ENCODE measurements around the gene MCM6.

MCM6 gene

GRCh38 chr2:135840601-135841000 lies 35.6 kb downstream of the MCM6 start:
- Histone ChIP-seq H3K36me3 (ENCODE audit: control insufficient read depth in 2 of 2, insufficient read depth in 2 of 2, low read length in 2 of 2) (peaks cover 9 to 11% of the 10 kb centered on the region in 2 donors), H3K4me1 (ENCODE audit: control insufficient read depth, insufficient read depth, low read length) (no peaks in the 10 kb centered on the region), H3K4me3 (ENCODE audit: low read length in 2 of 2) (no peak overlapping the region), H3K9me3 (ENCODE audit: control insufficient read depth in 2 of 2, low read length in 2 of 2) (no peaks in the 10 kb centered on the region), H3K27ac (ENCODE audit: low read length) (no peak overlapping the region), H3K27me3 (ENCODE audit: control insufficient read depth in 1 of 2, insufficient read depth in 2 of 2, low read length in 2 of 2) (no peaks in the 10 kb centered on the region), H3K9ac (ENCODE audit: low read length in 2 of 2) (no peak overlapping the region)

- Histone ChIP-seq H3K27ac (ENCODE audit: low read length) (no peak overlapping the region), H3K4me3 (ENCODE audit: low read length in 2 of 2) (no peak overlapping the region), H3K27me3 (ENCODE audit: control insufficient read depth in 1 of 2, insufficient read depth in 2 of 2, low read length in 2 of 2) (no peaks in the 10 kb centered on the region), H3K9me3 (ENCODE audit: control insufficient read depth in 2 of 2, low read length in 2 of 2) (no peaks in the 10 kb centered on the region), H3K9ac (ENCODE audit: low read length in 2 of 2) (no peak overlapping the region), H3K4me1 (ENCODE audit: control insufficient read depth, insufficient read depth, low read length) (no peaks in the 10 kb centered on the region), H3K36me3 (ENCODE audit: control insufficient read depth in 2 of 2, insufficient read depth in 2 of 2, low read length in 2 of 2) (peaks cover 5 to 6% of the 10 kb centered on the region in 2 donors)
Measured at GRCh38 chr2:135839713-135840112, 36.5 kb downstream of the MCM6 start.

DNA sequence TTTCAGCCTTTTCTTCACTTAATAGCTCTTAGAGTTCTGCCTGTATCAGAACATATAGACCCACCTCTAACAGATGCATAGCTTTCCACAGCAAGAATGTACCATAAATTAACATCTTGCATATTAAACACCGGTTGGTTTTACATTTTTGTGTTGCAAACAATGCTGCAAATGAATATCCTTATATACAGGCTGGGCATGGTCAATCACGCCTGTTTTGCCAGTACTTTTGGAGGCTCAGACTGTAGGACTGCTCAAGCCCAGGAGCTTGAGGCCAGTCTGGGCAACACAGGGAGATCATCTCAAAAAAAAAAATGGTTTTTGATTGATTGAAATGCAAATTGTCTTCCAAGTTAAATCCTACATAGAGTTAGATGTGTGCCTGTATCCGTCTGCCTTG lies 37.7 kb downstream of the MCM6 start:
- Histone ChIP-seq H3K4me3 (ENCODE audit: low read length in 2 of 2) (no peak overlapping the region), H3K27ac (ENCODE audit: low read length) (no peak overlapping the region), H3K9me3 (ENCODE audit: control insufficient read depth in 2 of 2, low read length in 2 of 2) (no peaks in the 10 kb centered on the region), H3K27me3 (ENCODE audit: control insufficient read depth in 1 of 2, insufficient read depth in 2 of 2, low read length in 2 of 2) (no peaks in the 10 kb centered on the region), H3K4me1 (ENCODE audit: control insufficient read depth, insufficient read depth, low read length) (no peaks in the 10 kb centered on the region), H3K9ac (ENCODE audit: low read length in 2 of 2) (no peak overlapping the region), H3K36me3 (ENCODE audit: control insufficient read depth in 2 of 2, insufficient read depth in 2 of 2, low read length in 2 of 2) (peaks cover 3 to 5% of the 10 kb centered on the region in 2 donors)

DNA sequence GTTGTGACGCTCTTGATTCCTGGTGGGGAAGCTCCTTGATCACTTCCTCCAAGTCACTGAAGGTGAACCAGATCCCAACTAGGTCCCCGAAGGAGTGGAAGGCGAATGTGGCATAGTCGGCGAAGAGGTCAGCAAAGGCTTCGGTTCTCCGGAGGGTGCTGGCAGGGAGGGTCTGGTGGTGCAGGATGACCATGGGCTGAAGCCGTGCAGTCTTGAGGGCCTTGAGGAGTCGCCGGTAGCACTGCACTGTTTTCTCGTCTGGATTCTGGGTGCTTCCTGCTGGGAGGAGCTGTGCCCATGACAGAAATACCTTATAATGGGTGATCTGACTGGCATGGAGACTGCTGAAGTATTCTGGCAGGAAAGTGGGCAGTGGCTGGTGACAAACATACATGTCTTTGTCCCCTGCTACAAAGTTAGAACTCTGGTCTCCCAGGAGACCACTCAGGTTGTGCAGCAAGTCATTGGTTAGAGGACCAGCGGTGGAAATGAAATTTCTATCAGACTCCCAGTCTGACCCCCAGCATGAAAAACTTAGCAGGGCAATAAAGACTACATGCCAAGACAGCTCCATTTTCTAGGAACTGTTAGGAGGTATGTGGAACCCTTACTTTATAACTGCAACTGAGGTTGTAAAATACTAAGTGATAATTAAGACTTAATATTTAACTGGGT lies 39.5 kb downstream of the MCM6 start, which contains the start of gene LCT:
TSS of gene LCT (minus strand) at position 589 of the 675 bp plus-strand sequence. CDS start at position 574, 15 bp downstream.
- Histone ChIP-seq H3K9ac (ENCODE audit: low read length in 2 of 2) (no peak within 1 kb of the TSS), H3K9me3 (ENCODE audit: control insufficient read depth in 2 of 2, low read length in 2 of 2) (no peaks in the 10 kb centered on the region), H3K27me3 (ENCODE audit: control insufficient read depth in 1 of 2, insufficient read depth in 2 of 2, low read length in 2 of 2) (no peaks in the 10 kb centered on the region), H3K36me3 (ENCODE audit: control insufficient read depth in 2 of 2, insufficient read depth in 2 of 2, low read length in 2 of 2) (no peaks in the 10 kb centered on the region), H3K4me1 (ENCODE audit: control insufficient read depth, insufficient read depth, low read length) (no peaks in the 10 kb centered on the region), H3K27ac (ENCODE audit: low read length) (no peak within 1 kb of the TSS), H3K4me3 (ENCODE audit: low read length in 2 of 2) (no peak within 1 kb of the TSS)

- Histone ChIP-seq H3K4me3 (ENCODE audit: low read length in 2 of 2) (no peak overlapping the region), H3K36me3 (ENCODE audit: control insufficient read depth in 2 of 2, insufficient read depth in 2 of 2, low read length in 2 of 2) (no peaks in the 10 kb centered on the region), H3K27me3 (ENCODE audit: control insufficient read depth in 1 of 2, insufficient read depth in 2 of 2, low read length in 2 of 2) (no peaks in the 10 kb centered on the region), H3K9ac (ENCODE audit: low read length in 2 of 2) (no peak overlapping the region), H3K9me3 (ENCODE audit: control insufficient read depth in 2 of 2, low read length in 2 of 2) (no peaks in the 10 kb centered on the region), H3K4me1 (ENCODE audit: control insufficient read depth, insufficient read depth, low read length) (no peaks in the 10 kb centered on the region), H3K27ac (ENCODE audit: low read length) (no peak overlapping the region)
Measured at GRCh38 chr2:135832891-135833290, 43.4 kb downstream of the MCM6 start.

GRCh38 chr2:135831180-135831812 lies 44.9 kb downstream of the MCM6 start:
- Histone ChIP-seq H3K36me3 (ENCODE audit: control insufficient read depth in 2 of 2, insufficient read depth in 2 of 2, low read length in 2 of 2) (no peaks in the 10 kb centered on the region), H3K27me3 (ENCODE audit: control insufficient read depth in 1 of 2, insufficient read depth in 2 of 2, low read length in 2 of 2) (no peaks in the 10 kb centered on the region), H3K9ac (ENCODE audit: low read length in 2 of 2) (no peak overlapping the region), H3K4me3 (ENCODE audit: low read length in 2 of 2) (no peak overlapping the region), H3K9me3 (ENCODE audit: control insufficient read depth in 2 of 2, low read length in 2 of 2) (no peaks in the 10 kb centered on the region), H3K4me1 (ENCODE audit: control insufficient read depth, insufficient read depth, low read length) (no peaks in the 10 kb centered on the region), H3K27ac (ENCODE audit: low read length) (no peak overlapping the region)

DNA sequence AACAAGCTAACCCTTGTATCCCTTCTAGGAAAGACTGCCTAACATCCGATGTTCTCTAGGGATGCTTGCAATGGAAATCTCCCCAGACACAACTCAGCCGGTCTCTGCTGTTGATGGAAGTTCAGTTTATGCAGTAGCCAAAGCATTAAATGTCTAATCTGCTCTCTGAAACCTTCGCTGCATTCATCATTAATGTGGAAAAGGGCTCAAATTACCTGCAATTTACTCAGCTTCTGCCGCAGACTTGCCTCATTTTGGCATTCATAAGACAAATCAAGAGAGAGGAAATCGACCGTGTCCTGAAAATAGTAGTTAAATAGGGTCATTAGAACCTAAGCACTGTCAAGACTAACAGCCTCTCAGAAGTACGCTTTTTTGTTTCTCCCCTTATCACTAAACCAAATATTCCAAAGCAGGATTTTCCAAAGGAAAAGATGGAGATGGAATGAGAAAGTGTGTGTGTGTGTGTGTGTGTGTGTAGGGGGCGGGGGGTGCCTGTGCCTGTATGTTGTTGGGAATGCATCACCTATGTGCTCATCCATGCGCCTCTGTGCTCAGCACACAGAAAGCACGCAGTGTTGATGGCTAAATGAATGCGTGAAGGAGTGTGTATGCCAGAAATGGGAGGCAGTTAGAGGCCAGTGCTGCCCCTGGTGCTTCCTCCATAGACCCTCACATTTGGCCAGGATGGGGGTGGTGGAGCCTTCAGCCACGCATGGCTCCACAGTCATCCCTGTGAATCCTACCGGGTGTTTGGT lies 46.7 kb downstream of the MCM6 start:
- H3K4me3 ChIP-seq (ENCODE audit: low read length in 2 of 2): no peak overlapping the region
- H3K4me1 ChIP-seq (ENCODE audit: control insufficient read depth, insufficient read depth, low read length): no peaks in the 10 kb centered on the region
- no peaks in the 10 kb centered on the region for H3K9me3 ChIP-seq (ENCODE audit: control insufficient read depth in 2 of 2, low read length in 2 of 2)
- no peak overlapping the region for H3K27ac ChIP-seq (ENCODE audit: low read length)
- no peaks in the 10 kb centered on the region for H3K36me3 ChIP-seq (ENCODE audit: control insufficient read depth in 2 of 2, insufficient read depth in 2 of 2, low read length in 2 of 2)
- no peaks in the 10 kb centered on the region for H3K27me3 ChIP-seq (ENCODE audit: control insufficient read depth in 1 of 2, insufficient read depth in 2 of 2, low read length in 2 of 2)
- H3K9ac ChIP-seq (ENCODE audit: low read length in 2 of 2): no peak overlapping the region

GRCh38 chr2:135826544-135826943 lies 49.7 kb downstream of the MCM6 start:
- Histone ChIP-seq H3K27me3 (ENCODE audit: control insufficient read depth in 1 of 2, insufficient read depth in 2 of 2, low read length in 2 of 2) (no peaks in the 10 kb centered on the region), H3K9ac (ENCODE audit: low read length in 2 of 2) (no peak overlapping the region), H3K27ac (ENCODE audit: low read length) (no peak overlapping the region), H3K9me3 (ENCODE audit: control insufficient read depth in 2 of 2, low read length in 2 of 2) (peaks cover 10 to 13% of the 10 kb centered on the region in 2 donors), H3K4me3 (ENCODE audit: low read length in 2 of 2) (no peak overlapping the region), H3K4me1 (ENCODE audit: control insufficient read depth, insufficient read depth, low read length) (no peaks in the 10 kb centered on the region), H3K36me3 (ENCODE audit: control insufficient read depth in 2 of 2, insufficient read depth in 2 of 2, low read length in 2 of 2) (no peaks in the 10 kb centered on the region)

GRCh38 chr2:135825550-135826176 lies 50.6 kb downstream of the MCM6 start:
- Histone ChIP-seq H3K4me1 (ENCODE audit: control insufficient read depth, insufficient read depth, low read length) (no peaks in the 10 kb centered on the region), H3K9me3 (ENCODE audit: control insufficient read depth in 2 of 2, low read length in 2 of 2) (peaks cover 10 to 13% of the 10 kb centered on the region in 2 donors), H3K9ac (ENCODE audit: low read length in 2 of 2) (no peak overlapping the region), H3K27me3 (ENCODE audit: control insufficient read depth in 1 of 2, insufficient read depth in 2 of 2, low read length in 2 of 2) (no peaks in the 10 kb centered on the region), H3K27ac (ENCODE audit: low read length) (no peak overlapping the region), H3K4me3 (ENCODE audit: low read length in 2 of 2) (no peak overlapping the region), H3K36me3 (ENCODE audit: control insufficient read depth in 2 of 2, insufficient read depth in 2 of 2, low read length in 2 of 2) (no peaks in the 10 kb centered on the region)

DNA sequence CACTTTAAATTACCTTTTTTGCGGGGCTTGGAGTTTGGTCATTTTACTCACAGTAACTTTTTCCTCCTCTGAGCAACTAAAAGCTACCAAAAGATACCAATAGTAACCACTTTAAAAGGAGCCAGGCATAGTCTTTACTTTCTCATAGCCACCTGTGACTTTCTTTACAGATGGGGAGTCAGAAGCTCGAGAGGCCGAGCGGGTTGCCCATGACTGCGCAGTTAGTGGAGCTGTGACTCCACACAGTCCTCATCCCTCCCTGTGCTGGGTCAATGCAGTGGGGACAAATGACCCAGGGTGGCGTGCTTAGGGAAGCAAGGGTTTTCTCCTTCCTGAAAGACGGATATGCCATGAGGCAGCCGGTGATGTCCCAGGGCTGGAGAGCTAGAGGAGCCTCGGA lies 51.1 kb downstream of the MCM6 start:
- Histone ChIP-seq H3K9ac (ENCODE audit: low read length in 2 of 2) (no peak overlapping the region), H3K27ac (ENCODE audit: low read length) (no peak overlapping the region), H3K4me3 (ENCODE audit: low read length in 2 of 2) (no peak overlapping the region), H3K36me3 (ENCODE audit: control insufficient read depth in 2 of 2, insufficient read depth in 2 of 2, low read length in 2 of 2) (no peaks in the 10 kb centered on the region), H3K4me1 (ENCODE audit: control insufficient read depth, insufficient read depth, low read length) (no peaks in the 10 kb centered on the region), H3K27me3 (ENCODE audit: control insufficient read depth in 1 of 2, insufficient read depth in 2 of 2, low read length in 2 of 2) (no peaks in the 10 kb centered on the region), H3K9me3 (ENCODE audit: control insufficient read depth in 2 of 2, low read length in 2 of 2) (peaks cover 10 to 13% of the 10 kb centered on the region in 2 donors)
